Psoas muscle (tissue), 8 donors: ENCODE measurements around the gene TIRAP. TPM values are rescaled to one million over a fixed set of nuclear protein-coding genes. Genes with fewer than 3 reads are reported as not detected.

Experiments
- ATAC-seq, 4 donors: fragments of 200-7000 bp; cut with Tn5 transposase; one replicate each; pipeline ENCODE4 v1.9.1; 2020; ENCODE audit warnings: moderate library complexity in 3 of 4, mild to moderate bottlenecking in 2 of 4
- DNase-seq, 2 donors: peaks; one replicate each; pipeline ENCODE4 v3.0.0-alpha.2; 2020
- H3K27ac ChIP-seq: fragments of 200-600 bp; one replicate; pipeline ENCODE4 v1.8.0; 2022
- H3K27me3 ChIP-seq, 3 donors: fragments of 200-600 bp in 1 of 3; one replicate each; pipeline versions ENCODE4 v1.6.1 to v1.8.0; 2013 to 2022; ENCODE audit warnings: low read length in 2 of 3, mild to moderate bottlenecking in 2 of 3, moderate library complexity in 1 of 3; ENCODE audit not compliant: insufficient read depth in 3 of 3
- H3K36me3 ChIP-seq, 2 donors: fragments of 200-600 bp in 1 of 2; one replicate each; pipeline versions ENCODE4 v1.6.1 to v1.8.0; 2013 to 2022; ENCODE audit warnings: low read depth in 1 of 2, mild to moderate bottlenecking in 1 of 2, moderate library complexity in 1 of 2; ENCODE audit not compliant: insufficient read depth in 1 of 2
- H3K4me1 ChIP-seq: fragments of 200-600 bp; one replicate; pipeline ENCODE4 v1.8.0; 2022
- H3K4me3 ChIP-seq: fragments of 200-600 bp; one replicate; pipeline ENCODE4 v1.8.0; 2022; ENCODE audit warnings: mild to moderate bottlenecking
- H3K9me3 ChIP-seq: fragments of 200-600 bp; one replicate; pipeline ENCODE4 v1.8.0; 2022
- CTCF ChIP-seq: fragments of 200-600 bp; IDR thresholded peaks from one replicate; pipeline ENCODE4 v1.8.0; 2022; ENCODE audit warnings: antibody characterized with exemption
- WGBS, 3 donors: extraction: QIAGEN DNeasy Blood & Tissue Kit; methylation state at CpG; one replicate each; pipeline versions ENCODE4 v1.1.6 to v1.1.7; 2013; 5-methylcytosine and 5-hydroxymethylcytosine counted together
- intact Hi-C, 2 donors: fragments of 100-400 bp; cut with DNase I; formaldehyde crosslinking; loops; one replicate each; pipeline versions ENCODE4 v1.11.0 to v1.14.2; 2022
- polyA plus RNA-seq, 3 donors: library from polyadenylated mRNA; stranded (reverse); fragments of 200-250 nt; gene quantifications; one replicate each; pipeline ENCODE4 v1.2.3, GENCODE V29; 2013
- total RNA-seq, 4 donors: library from RNA; stranded (reverse); fragmentation: NEBNext Ultra II Directional in 2 of 4; extraction: Animal tissue kit (Norgen Biotek cat#: 25700) in 2 of 4; gene quantifications; one replicate each; pipeline versions ENCODE4 v1.2.1 to v1.2.4, GENCODE V29; 2021 to 2023
- donor health status: healthy with polysubstance abuse.
- donor health status: DM: no; HTN: no; CAD: no; lungs with moderate emphysema.
- donor health status: Bipolar disorder and iron deficiency.
- donor health status: healthy.
- donor health status: DM: yes; HTN: yes; CAD: no.
- donor health status: DM: no; HTN: no; CAD: no.
- donor health status: DM: no; HTN: no; CAD: no.
- donor health status: DM: yes; HTN: yes; CAD: no.

TIRAP gene
- total and polyA plus RNA-seq, 7 donors, result 3.3 to 9.6 (median 6.0) TPM

GRCh38 chr11:126279191-126279590, 3.7 kb upstream of the TIRAP start:
- H3K4me3 ChIP-seq, result no peak overlapping the region
- H3K27ac ChIP-seq, result no peak overlapping the region
- H3K36me3 ChIP-seq, result peaks cover 2 to 41% of the 10 kb centered on the region in 2 donors
- DNase-seq (no peak), ATAC-seq (no peak)
- H3K27me3 ChIP-seq, result no peaks in the 10 kb centered on the region
- TF ChIP-seq CTCF, result no peak
- intact Hi-C loops, result no loop called here
- H3K4me1 ChIP-seq, result peaks cover 15% of the 10 kb centered on the region
- WGBS, 3 donors, result 71 to 78% (median 77%) methylated on average over 8 of the region's 8 CpGs
- H3K9me3 ChIP-seq, result no peaks in the 10 kb centered on the region

- intact Hi-C loops, result no loop called here
- H3K4me3 ChIP-seq, result no peak overlapping the region
- ATAC-seq (no peak), DNase-seq (no peak)
- WGBS, 3 donors, result 64 to 75% (median 74%) methylated on average over 5 of the region's 5 CpGs
- no peak overlapping the region for H3K27ac ChIP-seq
- no peaks in the 10 kb centered on the region for H3K9me3 ChIP-seq
- peaks cover 0 to 27% of the 10 kb centered on the region in 2 donors for H3K36me3 ChIP-seq
- no peak for TF ChIP-seq CTCF
- peaks cover 22% of the 10 kb centered on the region for H3K4me1 ChIP-seq
- H3K27me3 ChIP-seq, result no peaks in the 10 kb centered on the region
Measured at GRCh38 chr11:126280595-126280994, 2.3 kb upstream of the TIRAP start.

- no peak for TF ChIP-seq CTCF
- no peaks in the 10 kb centered on the region for H3K27me3 ChIP-seq
- H3K36me3 ChIP-seq, result peaks cover 0 to 22% of the 10 kb centered on the region in 2 donors
- H3K4me1 ChIP-seq, result peaks cover 22% of the 10 kb centered on the region
- no peaks in the 10 kb centered on the region for H3K9me3 ChIP-seq
- H3K27ac ChIP-seq, result no peak overlapping the region
- no peak overlapping the region for H3K4me3 ChIP-seq
- 82 to 90% (median 84%) methylated on average over 6 of the region's 6 CpGs for WGBS, 3 donors
- ATAC-seq (no peak), DNase-seq (no peak)
- intact Hi-C loops, result no loop called here
Measured at GRCh38 chr11:126281245-126281644, 1.6 kb upstream of the TIRAP start.

GRCh38 chr11:126281666-126282175, 1.2 kb upstream of the TIRAP start:
- no peaks in the 10 kb centered on the region for H3K9me3 ChIP-seq
- ATAC-seq (no peak), DNase-seq (no peak)
- H3K27ac ChIP-seq, result peak overlapping the region; percentile 94
- TF ChIP-seq CTCF, result no peak
- H3K4me1 ChIP-seq, result peaks cover 22% of the 10 kb centered on the region
- WGBS, 3 donors, result 89 to 95% (median 90%) methylated on average over 10 of the region's 10 CpGs
- H3K36me3 ChIP-seq, result peaks cover 0 to 19% of the 10 kb centered on the region in 2 donors
- intact Hi-C loops, result no loop called here
- H3K4me3 ChIP-seq, result peak overlapping the region; percentile 68
- H3K27me3 ChIP-seq, result no peaks in the 10 kb centered on the region

- TF ChIP-seq CTCF, result no peak
- 1 to 2% (median 1%) methylated on average over 15 of the region's 15 CpGs for WGBS, 3 donors
- ATAC-seq (peak; percentile 64 to 80 (median 74)), DNase-seq (peak; percentile 56 to 74)
- Histone ChIP-seq H3K9me3 (no peaks in the 10 kb centered on the region), H3K4me3 (peak overlapping the region; percentile 68), H3K36me3 (peaks cover 0 to 17% of the 10 kb centered on the region in 2 donors), H3K4me1 (peaks cover 22% of the 10 kb centered on the region), H3K27me3 (no peaks in the 10 kb centered on the region), H3K27ac (peak overlapping the region; percentile 94)
- intact Hi-C loops, result no loop called here
Measured at GRCh38 chr11:126282361-126282735, 545 bp upstream of the TIRAP start.
